Keratinocyte (primary cell): ENCODE data around the gene NELL2. TPM values are rescaled to one million over a fixed set of nuclear protein-coding genes. Genes with fewer than 3 reads are reported as not detected.

Source experiments
- DNase-seq: peaks from one replicate; pipeline ENCODE4 v3.0.0-alpha.2; 2011; ENCODE audit warnings: low read depth, missing footprints, low spot score
- FAIRE-seq: peaks from 2 replicates; lab custom pipeline; 2011; peaks lifted over from hg19 to GRCh38; lab: Jason Lieb, UNC
- H2AFZ ChIP-seq: 2 replicates; pipeline ENCODE4 v1.6.0; 2012; ENCODE audit warnings: low read length, control low read depth, inconsistent platforms; ENCODE audit not compliant: control insufficient read depth
- H3K27ac ChIP-seq: 2 replicates; pipeline ENCODE4 v1.5.1; 2011; ENCODE audit warnings: low read length; ENCODE audit not compliant: control insufficient read depth, insufficient read depth
- H3K27me3 ChIP-seq: 3 replicates; pipeline ENCODE4 v1.6.0; 2011; ENCODE audit warnings: low read length; ENCODE audit not compliant: control insufficient read depth, insufficient read depth; ENCODE audit errors: extremely low read depth
- H3K36me3 ChIP-seq, 2 experiments: 2 replicates in 1 of 2; 3 replicates in 1 of 2; pipeline ENCODE4 v1.5.1; 2011; ENCODE audit warnings: low read length in 2 of 2, mild to moderate bottlenecking in 1 of 2; ENCODE audit not compliant: control insufficient read depth in 2 of 2, insufficient read depth in 2 of 2; ENCODE audit errors: extremely low read depth in 1 of 2
- H3K4me1 ChIP-seq: 3 replicates; pipeline ENCODE4 v1.5.1; 2011; ENCODE audit warnings: low read length; ENCODE audit not compliant: control insufficient read depth, insufficient read depth; ENCODE audit errors: extremely low read depth
- H3K4me2 ChIP-seq: 3 replicates; pipeline ENCODE4 v1.6.0; 2011; ENCODE audit warnings: low read depth, low read length; ENCODE audit not compliant: control insufficient read depth, insufficient read depth; ENCODE audit errors: extremely low read depth
- H3K4me3 ChIP-seq, 3 experiments: fragments of 200-600 bp in 1 of 3; sonication (generic) in 1 of 3; 2 replicates in 2 of 3; 3 replicates in 1 of 3; pipeline ENCODE4 v1.5.1; 2011 to 2016; ENCODE audit warnings: low read length in 3 of 3, mild to moderate bottlenecking in 3 of 3, control low read depth in 2 of 3, inconsistent platforms in 1 of 3, low read depth in 1 of 3, mixed read lengths in 1 of 3, mixed run types in 1 of 3, moderate library complexity in 1 of 3; ENCODE audit not compliant: control insufficient read depth in 2 of 3, insufficient read depth in 2 of 3; ENCODE audit errors: extremely low read depth in 1 of 3
- H3K79me2 ChIP-seq: 2 replicates; pipeline ENCODE4 v1.6.0; 2012; ENCODE audit warnings: low read length; ENCODE audit not compliant: control insufficient read depth, insufficient read depth
- H3K9ac ChIP-seq: 3 replicates; pipeline ENCODE4 v1.6.0; 2011; ENCODE audit warnings: low read length; ENCODE audit not compliant: control insufficient read depth, insufficient read depth; ENCODE audit errors: extremely low read depth
- H3K9me1 ChIP-seq: 3 replicates; pipeline ENCODE4 v1.6.0; 2011; ENCODE audit warnings: low read length; ENCODE audit not compliant: control insufficient read depth, insufficient read depth; ENCODE audit errors: extremely low read depth
- H3K9me3 ChIP-seq: 2 replicates; pipeline ENCODE4 v1.5.1; 2012; ENCODE audit warnings: low read depth, low read length; ENCODE audit not compliant: control insufficient read depth
- H4K20me1 ChIP-seq: 3 replicates; pipeline ENCODE4 v1.6.0; 2011; ENCODE audit warnings: low read length; ENCODE audit not compliant: control insufficient read depth, insufficient read depth; ENCODE audit errors: extremely low read depth
- EZH2 ChIP-seq: IDR thresholded peaks from one replicate; pipeline ENCODE4 v1.6.1; 2012; ENCODE audit warnings: inconsistent platforms, mild to moderate bottlenecking, low read length, moderate library complexity
- dilution Hi-C: fragments of 300-500 bp; cut with MboI; formaldehyde crosslinking; loops from one replicate; pipeline ENCODE4 v1.7.0; 2020; ENCODE audit warnings: low sequenced_read_pairs; ENCODE audit not compliant: extremely low pct_ligation_motif_present
- polyA plus RNA-seq, 5 experiments: library from polyadenylated mRNA; depleted of rRNA in 3 of 5; stranded (reverse) in 3 of 5; stranded (forward) in 1 of 5; unstranded in 1 of 5; fragments of >200 nt; gene quantifications; 1 replicate in 1 of 5; 2 replicates in 3 of 5; 3 replicates in 1 of 5; pipeline versions ENCODE4 v1.2.1 to v1.2.3, GENCODE V29; 2011 to 2012; ENCODE audit warnings: missing spikeins in 2 of 5, low read depth in 1 of 5, low replicate concordance in 1 of 5
- TF ChIP-seq, protein P1 (sequence below), 3 experiments: IDR thresholded peaks in 1 of 3; conservative IDR thresholded peaks in 1 of 3; optimal IDR thresholded peaks in 1 of 3; 2 replicates in 2 of 3; 3 replicates in 1 of 3; pipeline versions ENCODE3 to v1.5.1; 2011; ENCODE audit warnings: low read length in 3 of 3, mild to moderate bottlenecking in 3 of 3, moderate library complexity in 2 of 3, control low read depth in 1 of 3, inconsistent platforms in 1 of 3; ENCODE audit not compliant: insufficient read depth in 2 of 3; ENCODE audit errors: extremely low read depth in 1 of 3

Gene NELL2
- polyA plus RNA-seq, 1 donor (not counting 4 experiments of a cell fraction or from before 2014, with no cell fraction given) = 0.58 TPM

DNA sequence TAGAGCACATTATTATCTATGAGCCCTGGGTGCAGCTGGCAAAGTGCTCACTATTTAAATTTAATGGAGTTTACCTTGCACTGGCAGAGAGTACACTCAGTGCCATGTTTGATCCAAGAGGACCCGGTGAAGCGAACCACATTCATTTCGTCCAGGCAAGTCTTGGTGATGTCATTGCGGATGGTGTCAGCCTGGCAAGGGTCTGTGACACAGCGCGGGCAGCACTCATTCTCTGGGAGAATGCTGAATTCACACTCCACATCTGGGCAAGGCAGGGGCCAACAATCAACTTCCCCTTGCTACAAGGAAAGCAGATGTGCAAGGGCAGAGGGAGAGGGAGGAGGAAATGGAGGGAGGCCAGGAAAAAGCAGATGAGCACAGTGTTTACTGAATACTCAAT, 356.2 kb downstream of the NELL2 start:
- dilution Hi-C loops = no loop called here
- Histone ChIP-seq H3K79me2 (no peaks in the 10 kb centered on the region), H3K9ac (no peak overlapping the region), H3K36me3 (no peaks in the 10 kb centered on the region), H3K9me1 (no peaks in the 10 kb centered on the region), H4K20me1 (no peaks in the 10 kb centered on the region), H3K4me2 (no peak overlapping the region), H2AFZ (no peak overlapping the region), H3K4me1 (no peaks in the 10 kb centered on the region), H3K9me3 (no peaks in the 10 kb centered on the region), H3K27ac (no peak overlapping the region), H3K27me3 (no peaks in the 10 kb centered on the region), H3K4me3 (no peak overlapping the region)
- no peak for TF ChIP-seq EZH2
- TF ChIP-seq, protein P1, sequence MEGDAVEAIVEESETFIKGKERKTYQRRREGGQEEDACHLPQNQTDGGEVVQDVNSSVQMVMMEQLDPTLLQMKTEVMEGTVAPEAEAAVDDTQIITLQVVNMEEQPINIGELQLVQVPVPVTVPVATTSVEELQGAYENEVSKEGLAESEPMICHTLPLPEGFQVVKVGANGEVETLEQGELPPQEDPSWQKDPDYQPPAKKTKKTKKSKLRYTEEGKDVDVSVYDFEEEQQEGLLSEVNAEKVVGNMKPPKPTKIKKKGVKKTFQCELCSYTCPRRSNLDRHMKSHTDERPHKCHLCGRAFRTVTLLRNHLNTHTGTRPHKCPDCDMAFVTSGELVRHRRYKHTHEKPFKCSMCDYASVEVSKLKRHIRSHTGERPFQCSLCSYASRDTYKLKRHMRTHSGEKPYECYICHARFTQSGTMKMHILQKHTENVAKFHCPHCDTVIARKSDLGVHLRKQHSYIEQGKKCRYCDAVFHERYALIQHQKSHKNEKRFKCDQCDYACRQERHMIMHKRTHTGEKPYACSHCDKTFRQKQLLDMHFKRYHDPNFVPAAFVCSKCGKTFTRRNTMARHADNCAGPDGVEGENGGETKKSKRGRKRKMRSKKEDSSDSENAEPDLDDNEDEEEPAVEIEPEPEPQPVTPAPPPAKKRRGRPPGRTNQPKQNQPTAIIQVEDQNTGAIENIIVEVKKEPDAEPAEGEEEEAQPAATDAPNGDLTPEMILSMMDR (optimal IDR thresholded peaks at IDR 0.05 in 1 of 3, IDR thresholded peaks at IDR 0.05 in 1 of 3, conservative IDR thresholded peaks at IDR 0.05 in 1 of 3; ENCODE audit: extremely low read depth in 1 of 3, insufficient read depth in 2 of 3, low read length in 3 of 3) = no peak
- FAIRE-seq (no peak), DNase-seq (no peak)

DNA sequence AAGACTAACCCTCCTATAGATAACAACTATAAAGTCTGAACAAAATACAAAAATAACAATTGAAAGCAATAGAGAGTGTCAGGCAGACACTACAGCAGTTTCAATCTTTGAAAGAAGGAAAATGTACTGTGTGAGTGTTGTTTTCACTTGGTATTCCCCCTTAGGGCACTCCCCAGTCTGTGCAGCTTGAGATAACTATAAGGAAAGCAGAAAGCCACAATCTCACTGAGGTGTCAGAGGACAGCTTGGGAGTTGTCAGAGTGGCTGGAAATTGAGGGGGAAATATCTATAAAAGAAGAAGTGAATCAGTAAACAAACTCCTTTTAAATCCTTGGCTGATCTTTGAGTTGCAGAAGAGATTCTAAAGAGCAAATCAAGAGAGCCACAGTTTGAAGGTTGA, 364.8 kb downstream of the NELL2 start:
- FAIRE-seq = no peak
- Histone ChIP-seq H3K9ac (no peak overlapping the region), H3K36me3 (no peaks in the 10 kb centered on the region), H4K20me1 (no peaks in the 10 kb centered on the region), H3K27ac (no peak overlapping the region), H3K79me2 (no peaks in the 10 kb centered on the region), H2AFZ (no peak overlapping the region), H3K4me1 (no peaks in the 10 kb centered on the region), H3K9me1 (no peaks in the 10 kb centered on the region), H3K4me3 (no peak overlapping the region), H3K9me3 (no peaks in the 10 kb centered on the region), H3K4me2 (no peak overlapping the region), H3K27me3 (no peaks in the 10 kb centered on the region)
- no peak for DNase-seq
- dilution Hi-C loops = no loop called here
- TF ChIP-seq EZH2 = no peak

DNA sequence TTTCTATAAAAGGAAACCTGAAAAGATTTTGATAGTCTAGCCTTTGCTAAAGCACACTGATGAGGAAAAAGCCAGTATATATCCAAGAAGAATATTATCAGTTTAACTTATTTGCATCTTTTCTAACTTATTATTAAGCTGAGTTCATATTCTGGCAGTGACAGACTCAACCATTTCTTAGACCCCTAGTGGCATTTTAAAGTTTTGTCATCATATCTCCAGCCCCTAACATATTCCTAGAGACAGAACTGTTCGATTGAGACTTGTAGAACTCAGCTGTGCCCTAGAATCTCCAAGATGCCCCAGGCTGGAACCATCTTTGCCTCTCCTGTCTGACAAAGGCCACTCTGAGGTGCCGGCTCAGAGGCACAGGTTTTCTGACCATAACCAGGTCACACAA, 365.6 kb downstream of the NELL2 start:
- dilution Hi-C loops = no loop called here

More for the DNA sequence above, 365.6 kb downstream of the NELL2 start:
- Histone ChIP-seq H3K9ac (no peak overlapping the region), H3K4me2 (no peak overlapping the region), H3K79me2 (no peaks in the 10 kb centered on the region), H3K4me3 (no peak overlapping the region), H4K20me1 (no peaks in the 10 kb centered on the region), H3K27me3 (no peaks in the 10 kb centered on the region), H3K9me3 (no peaks in the 10 kb centered on the region), H3K9me1 (no peaks in the 10 kb centered on the region), H3K27ac (no peak overlapping the region), H3K4me1 (no peaks in the 10 kb centered on the region), H2AFZ (no peak overlapping the region), H3K36me3 (no peaks in the 10 kb centered on the region)
- no peak for TF ChIP-seq EZH2
- TF ChIP-seq, protein P1 (optimal IDR thresholded peaks at IDR 0.05 in 1 of 3, IDR thresholded peaks at IDR 0.05 in 1 of 3, conservative IDR thresholded peaks at IDR 0.05 in 1 of 3; ENCODE audit: extremely low read depth in 1 of 3, insufficient read depth in 2 of 3, low read length in 3 of 3) = no peak
- FAIRE-seq = no peak
- no peak for DNase-seq
